DMS 273 (cell line): ENCODE results near the gene C19orf81.

ENCODE experiments used
- DNase-seq: peaks from one replicate; lab custom pipeline; 2025; ENCODE audit not compliant: unreplicated experiment; lab: John Stamatoyannopoulos, UW

Gene C19orf81

DNA sequence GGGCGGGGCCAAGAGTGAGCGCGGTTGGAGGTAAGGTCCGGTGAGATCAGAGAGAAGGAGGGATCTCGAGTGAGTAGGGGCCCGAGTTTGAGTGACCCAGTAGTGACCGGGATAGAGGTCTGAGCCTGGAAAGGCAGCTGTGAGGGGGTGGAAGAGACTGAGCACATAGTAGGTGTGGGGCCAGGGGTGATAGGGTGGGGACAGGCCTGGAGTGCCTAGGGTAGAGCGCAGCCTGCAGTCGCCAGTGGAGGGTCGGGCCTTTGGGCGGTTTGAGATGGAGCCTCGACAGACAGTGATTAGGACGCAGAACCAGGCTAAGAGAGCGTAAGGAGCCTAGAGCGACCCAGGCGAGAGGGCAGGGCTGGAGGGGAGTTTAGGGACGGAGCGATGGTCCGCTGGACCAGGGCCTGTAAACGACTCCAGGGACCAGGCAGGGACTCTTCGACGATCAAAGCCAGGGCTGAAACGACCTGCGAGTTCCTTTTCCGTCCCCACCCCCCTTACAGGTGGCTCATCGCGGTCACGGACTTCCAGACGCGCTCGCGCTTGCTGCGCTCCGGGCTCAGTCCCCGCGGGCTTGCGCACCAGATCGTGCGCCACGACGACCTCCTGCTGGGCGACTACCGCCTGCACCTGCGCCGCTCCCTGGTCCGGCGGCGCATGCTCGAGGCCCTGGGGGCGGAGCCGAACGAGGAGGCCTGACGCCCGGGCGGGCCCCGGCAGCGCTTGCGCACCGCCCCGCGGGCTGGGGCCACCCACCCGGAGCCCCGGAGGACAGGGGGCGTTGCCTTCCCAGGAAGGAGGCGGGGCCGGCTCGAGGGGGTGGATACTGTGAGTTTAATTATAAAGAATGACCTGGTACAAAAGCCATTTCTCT lies 9.4 kb downstream of the C19orf81 start:
- peak; percentile 44 for DNase-seq

DNA sequence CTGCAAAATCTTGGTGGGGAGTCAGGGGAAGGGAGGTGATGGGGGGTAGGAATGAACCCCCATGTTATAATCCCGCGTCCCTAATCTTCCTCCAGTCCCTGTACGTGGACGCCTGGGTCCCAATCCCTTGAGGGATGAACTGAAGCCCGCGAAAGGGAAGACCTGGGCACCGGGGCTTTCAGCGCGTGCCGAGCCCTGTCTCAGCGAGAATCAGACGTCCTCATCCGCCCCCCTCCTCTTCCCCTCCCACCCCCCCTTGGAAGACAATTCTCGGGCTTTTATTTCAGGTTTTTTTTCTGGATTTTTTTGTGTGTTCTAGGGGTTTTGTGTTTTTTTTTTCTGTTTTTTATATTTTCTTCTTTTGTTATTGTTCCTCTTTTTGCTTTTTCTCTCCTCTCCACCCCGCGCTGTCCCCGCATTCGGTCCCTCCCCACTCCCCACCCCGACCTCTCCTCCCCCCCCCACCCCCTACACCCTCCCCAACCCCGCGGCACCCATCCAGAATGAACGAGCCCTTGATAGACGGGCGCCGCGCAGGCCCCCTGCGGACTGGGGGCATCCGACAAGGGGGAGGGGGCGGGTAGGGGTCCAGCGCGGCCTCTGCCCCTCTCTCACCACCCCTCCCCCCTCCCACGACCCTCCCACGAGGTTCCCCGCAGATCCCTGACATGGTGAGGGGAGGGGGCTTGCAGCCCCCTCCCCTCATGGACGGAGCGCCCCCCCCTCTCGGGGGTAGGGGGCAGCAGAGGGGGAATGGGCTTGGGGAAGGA lies 10.3 kb downstream of the C19orf81 start:
- DNase-seq, result no peak

DNA sequence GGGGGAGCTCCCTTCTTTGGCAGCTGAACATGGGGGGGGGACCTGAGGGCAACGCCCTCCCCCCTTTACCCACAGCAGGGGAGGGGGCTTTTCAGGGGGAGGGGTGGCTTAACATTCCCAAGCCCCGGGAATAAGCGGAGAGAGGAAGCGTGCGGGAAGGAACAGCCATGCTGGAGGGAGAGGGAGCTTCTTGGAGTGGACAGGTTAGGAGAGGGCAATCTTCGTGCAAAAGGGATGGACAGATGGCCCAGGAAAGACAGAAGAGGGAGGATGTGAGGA lies 10.8 kb downstream of the C19orf81 start:
- DNase-seq, result no peak

DNA sequence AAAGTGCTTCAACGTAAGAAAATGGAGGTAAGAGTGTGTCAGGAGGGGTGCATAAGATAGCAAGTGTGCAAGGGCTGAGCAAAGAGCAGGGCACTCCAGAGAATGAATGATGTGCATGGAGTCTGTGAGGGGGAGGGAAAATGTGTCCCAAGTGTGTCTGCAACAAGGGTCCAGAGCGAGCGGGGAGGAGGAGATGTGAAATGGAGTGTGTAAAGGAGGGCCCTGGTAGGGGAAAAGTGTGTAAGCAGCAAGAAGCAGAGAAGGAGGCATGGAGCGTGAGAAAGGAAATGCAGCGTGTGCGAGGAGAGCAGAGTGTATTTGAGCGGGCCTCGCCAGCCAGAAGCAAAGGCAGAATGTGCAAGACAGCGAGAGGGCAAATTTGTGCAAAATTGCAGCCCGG lies 11.8 kb downstream of the C19orf81 start:
- no peak for DNase-seq

DNA sequence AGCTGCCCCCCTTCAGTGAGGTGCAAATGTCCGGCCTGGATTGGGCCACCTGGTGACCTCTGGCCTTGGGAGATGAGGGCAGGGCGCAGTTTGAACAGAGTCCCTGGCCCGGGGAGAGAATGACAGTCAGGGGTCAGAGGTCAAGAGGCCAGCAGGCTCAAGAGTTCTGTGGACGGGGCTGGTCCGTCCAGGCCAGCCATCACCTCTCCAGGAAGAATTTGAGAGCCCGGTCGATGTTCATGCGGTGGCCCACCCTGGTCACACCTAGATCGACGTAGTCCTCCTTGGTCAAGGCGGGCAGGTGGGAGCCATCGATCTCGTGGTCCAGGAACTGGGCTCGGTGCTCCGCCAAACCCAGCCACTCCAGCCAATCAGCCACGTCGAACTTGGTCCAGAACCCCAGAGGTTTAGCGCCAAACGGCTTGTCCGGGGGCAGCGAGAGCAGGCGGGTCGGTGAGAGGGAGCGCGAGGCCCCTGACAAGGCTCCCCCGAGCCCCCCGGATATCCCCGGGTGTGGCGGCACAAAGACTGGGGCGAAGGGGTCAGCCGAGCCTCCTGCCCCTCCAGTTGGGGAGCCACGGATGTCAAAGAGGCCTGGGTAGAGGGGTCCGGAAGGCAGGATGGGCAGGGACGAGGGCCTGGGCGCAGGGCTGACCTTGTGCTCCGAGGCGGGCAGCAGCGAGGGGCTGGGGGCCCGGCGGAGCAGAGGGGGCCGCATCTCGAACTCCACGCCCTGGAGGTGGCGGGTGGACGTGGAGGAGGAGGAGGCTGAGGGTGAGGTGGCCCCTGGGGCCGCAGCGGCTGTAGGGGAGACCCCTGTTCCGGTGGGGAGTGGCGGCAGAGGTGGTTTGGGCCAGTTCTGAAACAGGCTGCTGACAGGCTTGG lies 12.8 kb downstream of the C19orf81 start:
- DNase-seq, result no peak

DNA sequence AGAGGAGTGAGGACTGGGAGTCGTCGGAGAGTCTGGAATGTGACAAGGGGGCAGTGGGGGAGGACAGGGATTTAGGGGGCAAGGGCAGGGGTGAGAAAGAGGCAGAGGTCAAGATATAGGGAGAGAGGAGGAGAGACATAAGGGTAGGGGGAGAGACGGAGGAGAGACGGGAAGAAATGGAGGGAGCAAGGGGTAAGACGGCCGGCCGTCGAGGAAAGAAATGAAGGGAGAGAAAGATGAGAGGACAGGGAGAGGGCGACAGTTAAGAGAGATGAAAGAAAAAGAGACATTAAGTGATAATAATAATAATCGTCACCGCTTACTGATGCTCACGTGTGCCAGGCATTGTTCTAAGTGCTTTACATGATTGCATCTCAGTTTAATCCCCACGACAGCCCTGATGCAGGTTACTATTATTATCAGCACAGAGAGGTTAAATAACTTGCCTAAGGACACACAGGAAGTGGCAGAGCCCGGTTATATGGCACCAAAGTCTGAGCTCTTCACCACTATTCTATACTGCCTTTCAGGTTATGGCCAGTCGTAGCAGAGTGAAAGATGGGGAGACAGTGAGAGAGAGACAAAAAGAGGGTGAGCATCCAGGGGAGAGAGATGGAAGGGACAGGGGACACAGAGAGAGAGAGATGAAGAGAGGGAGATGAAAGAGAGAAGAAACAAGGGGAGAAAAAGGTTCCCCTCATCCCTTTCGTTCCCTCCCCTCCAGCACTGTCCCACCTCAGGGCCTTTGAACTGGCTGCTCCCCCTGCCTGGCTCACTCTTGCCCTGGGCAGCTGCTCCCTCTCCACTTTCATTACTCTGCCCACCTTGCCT lies 13.6 kb downstream of the C19orf81 start:
- no peak for DNase-seq

DNA sequence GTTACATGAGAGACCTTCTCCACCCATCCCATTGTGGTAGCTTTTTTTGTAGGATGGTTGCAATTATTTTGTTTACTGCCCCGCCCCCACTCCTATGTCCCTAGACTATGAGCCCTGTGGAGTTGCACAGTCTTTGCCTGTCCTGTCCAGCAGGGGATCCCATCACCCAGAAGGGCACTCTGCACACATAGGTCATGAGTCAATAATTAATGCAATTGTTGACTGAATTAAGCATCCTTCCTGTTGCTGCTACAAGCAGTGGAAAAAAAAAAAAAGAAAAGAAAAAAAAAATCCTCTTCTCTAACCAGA lies 14.2 kb downstream of the C19orf81 start:
- no peak for DNase-seq

DNA sequence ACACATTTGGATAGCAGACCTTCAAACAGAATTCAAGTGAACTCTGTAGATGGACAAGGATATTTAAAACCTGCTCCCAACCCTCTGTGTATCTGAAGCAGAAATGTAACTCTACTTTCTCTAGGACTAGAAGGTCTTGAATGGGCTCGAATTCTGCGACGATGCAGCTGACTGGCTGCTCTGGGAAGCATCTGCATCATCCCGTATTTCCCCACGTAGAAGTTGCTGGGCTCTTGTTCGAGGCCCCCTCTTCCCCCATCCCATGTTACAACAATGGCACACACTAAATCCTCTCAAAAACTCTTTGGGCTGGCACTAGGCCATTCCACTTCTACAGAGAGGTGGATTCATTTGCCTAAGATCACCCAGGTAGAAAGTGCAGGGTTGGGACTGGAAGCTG lies 15.0 kb downstream of the C19orf81 start:
- DNase-seq, result no peak

DNA sequence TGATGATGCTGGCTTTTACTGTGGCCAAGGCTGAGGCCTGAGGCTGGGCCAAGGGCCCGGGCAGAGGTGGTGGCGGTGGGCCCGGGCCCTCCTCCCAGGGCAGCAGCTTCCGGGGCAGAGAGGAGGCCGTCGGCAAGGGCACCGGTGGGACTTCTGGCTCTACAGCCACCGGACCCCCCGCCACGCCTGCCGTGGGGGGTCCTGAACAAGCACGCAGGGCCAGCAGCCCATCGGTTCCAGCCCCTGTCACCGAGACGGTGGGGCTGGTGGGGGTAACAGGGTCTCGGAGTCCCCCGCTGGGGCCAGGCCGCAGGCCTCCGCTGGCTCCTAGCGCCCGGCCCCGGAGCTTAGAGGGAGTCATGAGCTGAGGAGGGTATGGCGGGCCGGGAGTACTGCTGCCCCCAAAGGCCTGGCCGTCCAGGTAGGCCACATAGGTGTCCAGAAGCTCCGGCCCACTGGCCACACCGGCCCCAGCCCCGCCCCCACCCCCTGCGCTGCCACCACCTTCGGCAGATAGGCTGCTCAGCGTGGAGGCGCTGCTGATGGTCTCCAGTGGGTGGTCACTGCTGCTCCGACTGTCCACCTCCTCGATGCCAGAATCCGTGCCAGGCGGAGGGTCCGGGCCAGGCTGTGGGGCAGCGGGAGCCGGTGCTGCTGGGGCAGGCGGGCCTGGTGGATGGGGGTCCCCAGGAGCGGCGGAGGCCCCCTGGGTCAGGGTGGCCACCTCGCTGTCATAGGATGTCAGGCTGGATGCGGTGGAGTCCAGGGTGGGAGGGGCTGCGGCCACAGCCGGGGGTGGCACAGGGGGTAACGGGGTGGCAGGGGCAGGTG lies 17.3 kb downstream of the C19orf81 start:
- no peak for DNase-seq

DNA sequence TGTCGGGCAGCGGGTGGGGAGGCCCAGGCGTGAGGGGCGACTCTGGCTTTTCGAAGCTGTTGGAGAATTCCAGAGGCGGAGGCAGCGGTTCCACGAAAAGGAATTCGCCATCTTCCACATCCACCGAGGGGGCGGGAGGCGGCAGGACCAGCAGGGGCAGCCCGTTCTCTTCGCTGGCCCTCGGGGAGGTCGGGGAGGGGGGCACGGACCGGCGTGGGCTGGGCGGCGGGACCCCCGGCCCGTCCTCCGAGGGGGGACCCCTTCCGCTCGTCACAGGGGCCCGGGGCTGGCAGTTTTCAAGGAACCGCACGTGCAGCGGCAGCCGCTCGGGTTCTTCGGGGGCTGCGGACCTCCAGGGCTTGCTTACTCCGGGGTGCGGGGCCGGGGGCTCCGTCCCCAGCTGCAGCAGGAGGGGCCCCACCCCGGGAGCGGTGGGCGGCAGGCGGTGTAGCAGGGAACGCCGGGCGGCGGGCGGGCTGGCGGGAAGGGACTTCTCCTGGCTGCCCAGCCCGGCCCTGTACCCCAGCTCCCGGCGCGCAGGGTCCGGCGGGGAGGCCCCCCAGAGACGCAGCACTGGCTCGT lies 18.0 kb downstream of the C19orf81 start:
- DNase-seq, result no peak

DNA sequence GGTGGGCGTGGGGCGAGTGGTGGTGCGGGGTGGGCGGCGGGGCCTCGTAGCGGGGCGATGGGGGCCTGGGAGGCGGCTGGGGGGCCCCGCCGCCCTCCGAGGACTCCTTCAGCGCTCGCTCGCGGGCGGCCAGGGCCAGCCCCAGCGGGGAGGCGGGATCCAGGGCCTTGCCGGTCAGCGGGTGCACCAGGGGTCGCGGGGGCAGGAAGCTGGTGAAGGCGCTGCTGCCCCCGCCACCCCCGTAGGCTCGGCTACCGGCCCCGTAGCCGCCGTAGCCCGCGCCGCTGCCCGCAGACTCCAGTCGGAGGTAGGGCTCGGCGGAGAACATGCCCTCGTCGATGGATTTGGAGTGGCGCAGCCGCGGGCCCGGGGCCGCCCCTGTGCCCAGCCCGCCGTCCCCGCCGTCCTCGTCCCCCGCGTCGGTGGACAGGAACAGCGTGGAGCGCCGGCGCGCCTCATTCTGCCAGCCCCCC lies 18.6 kb downstream of the C19orf81 start:
- no peak for DNase-seq

DNA sequence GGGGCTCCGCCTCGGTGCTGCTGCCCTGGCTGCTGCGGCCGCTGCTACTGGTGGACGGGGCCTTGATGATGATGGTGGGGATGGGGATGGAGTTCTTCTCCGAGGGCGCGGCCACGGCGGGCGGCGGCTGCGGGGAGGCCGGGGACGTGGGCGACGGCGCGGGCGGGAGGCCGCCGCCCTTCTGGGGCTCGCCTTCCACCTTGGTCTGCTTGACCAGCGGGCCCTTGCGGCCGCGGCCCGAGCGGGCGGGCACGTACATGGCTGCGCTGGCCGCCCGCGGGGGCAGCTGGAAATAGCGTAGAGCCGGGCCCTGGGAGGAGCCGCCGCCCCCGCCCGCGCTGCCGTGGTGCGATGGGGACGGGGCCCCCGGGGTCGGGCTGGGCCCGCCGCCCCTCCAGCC lies 19.2 kb downstream of the C19orf81 start:
- DNase-seq, result no peak

DNA sequence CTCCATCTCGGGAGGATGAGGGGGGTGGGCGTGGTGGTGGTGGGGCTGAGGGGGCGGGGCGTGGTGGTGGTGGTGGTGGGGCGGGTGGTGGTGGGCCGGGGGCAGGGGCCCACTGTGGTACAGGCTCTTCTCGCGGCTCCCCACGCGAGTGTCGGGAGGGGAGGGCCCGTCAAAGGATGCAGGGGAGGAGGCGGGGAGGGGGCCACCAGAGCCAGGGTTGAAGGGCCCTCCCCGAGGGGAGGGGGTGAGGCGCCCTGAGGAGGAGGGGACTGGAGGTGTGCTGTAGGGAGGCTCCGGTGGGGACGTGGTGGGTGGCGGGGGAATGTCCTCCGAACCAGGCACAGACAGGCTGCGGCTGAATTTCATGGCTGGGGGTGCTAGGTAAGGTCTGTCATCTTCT lies 19.6 kb downstream of the C19orf81 start:
- DNase-seq, result no peak

DNA sequence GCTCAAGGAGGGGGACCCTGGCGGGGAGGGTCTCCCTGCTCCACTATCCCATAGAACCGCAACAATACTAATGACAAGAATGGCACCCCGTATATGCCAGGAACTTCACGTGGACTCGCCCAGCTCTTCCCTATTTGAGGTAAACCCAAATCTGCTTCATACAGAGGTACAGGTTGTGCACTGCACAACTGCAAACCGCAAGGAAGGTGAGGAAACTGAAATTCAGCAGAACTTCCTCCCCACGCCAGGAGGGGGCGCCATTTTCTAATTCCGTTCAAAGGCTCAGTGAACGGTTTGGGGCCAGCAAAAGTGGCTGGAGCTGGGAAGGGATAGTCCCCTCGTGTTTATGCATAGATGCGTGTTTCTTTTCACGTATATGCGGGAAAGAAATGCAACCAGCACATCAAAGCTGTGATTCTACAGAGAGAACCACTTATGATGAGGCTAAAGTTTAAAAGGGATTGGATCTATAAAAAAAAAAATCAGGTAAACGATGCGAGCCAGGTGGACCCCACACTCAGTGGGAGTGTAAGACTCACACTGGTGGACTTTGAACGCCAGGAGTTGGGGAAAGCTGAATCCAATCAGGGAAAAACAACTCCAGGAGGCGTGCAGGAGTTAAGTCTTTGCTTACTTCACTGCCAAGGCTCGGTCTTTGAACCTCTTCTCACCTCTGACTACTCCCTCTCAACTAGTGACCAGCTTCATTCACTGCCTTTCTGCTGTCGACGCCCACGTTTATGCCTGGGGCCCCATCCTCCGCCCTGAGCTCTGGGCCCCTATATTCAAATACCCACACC lies 20.3 kb downstream of the C19orf81 start:
- peak; percentile 39 for DNase-seq

DNA sequence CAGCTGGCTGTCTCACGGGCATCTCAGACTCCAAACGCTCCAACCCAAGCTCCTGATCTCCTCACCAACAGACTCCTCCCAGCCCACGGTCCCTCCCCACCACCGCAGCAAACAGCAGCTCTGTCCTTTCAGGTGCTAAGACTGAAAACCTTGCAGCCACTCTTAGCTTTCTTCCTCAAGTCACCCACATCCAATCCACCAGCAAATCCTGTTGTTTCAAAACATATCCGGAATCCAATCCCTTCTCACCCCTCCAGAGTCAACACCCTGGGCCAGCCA lies 20.8 kb downstream of the C19orf81 start:
- DNase-seq, result no peak

DNA sequence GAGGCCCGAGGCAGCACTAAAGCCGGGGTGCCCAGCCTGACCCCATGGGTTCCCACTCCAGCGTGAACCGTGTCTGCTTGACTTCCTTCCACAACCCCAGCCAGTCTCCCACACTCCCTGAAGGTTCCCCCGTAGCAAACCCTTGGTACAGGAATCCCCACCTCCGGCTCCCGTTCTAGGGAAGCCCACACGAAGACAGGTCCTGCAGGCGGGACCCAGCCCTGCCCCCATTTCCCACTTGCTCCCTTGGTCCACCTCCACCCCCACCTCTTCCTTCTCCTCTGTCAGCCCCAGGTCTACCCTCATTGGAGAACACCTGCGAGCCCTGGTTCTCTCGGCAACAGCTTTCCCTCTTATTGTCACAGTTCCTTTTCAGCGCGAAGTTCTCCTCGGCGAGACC lies 23.9 kb downstream of the C19orf81 start:
- DNase-seq, result no peak

DNA sequence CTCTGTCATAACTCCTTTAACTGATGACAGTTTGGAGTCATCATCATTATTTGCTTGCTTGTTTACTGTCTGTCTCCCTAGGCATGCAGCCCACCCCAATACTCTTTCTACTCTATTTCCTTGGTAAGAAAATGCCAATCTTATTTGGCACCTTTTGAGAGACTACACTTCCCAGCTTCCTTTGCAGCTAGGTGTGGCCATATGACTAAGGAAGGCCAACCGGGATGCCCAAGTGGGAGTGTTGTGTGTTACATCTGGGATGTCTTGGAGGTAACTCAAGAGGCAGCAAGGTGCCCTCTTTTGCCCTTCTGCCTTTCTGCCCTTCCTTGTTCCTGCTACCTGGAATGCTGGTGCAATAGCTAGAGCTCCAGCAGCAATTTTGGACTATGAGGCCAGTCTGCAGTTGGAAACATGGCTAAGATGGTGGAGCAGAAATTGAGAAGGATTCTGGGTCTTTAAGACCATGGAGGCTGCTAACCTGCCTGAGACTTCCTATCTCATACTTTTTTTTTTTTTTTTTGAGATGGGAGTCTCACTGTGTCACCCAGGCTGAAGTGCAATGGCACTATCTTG lies 27.5 kb downstream of the C19orf81 start:
- DNase-seq, result no peak

DNA sequence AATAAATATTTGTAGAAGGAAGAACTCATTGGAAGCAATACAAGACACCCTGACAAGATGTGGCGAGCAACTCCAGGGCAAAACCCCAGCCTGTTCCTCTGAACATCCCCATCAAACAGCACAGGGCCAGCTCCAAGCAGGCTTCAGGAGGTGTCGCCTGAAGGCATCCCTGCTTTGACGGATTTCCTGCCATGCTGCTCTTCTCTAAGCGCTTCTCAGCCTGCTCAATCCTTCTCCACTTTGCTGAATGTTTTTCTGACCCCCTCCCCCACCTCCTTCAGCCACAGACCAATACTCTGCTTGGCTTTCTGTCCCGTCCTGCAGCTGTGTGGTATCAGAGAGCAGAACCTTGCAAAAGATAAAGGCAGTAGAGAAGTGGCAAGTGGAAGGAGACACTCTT lies 28.4 kb downstream of the C19orf81 start:
- no peak for DNase-seq

DNA sequence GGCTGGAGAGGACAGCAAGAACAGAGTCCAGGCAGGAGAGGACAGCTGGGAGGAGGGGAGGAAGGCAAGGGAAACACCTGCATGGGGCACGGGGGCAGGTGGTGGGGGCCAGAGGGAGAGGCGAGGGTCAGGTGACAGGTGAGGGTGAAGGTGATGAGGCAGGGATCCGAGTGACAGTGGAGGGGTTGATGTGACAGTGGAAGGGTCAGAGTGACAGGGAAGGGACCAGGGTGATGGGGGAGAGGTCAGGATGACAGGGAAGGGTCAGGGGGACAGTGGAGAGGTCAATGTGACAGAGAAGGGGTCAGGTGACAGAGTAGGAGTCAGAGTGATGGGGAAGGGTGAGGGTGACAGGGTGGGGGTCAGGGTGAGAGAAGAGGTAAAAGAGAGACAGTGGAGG lies 29.1 kb downstream of the C19orf81 start:
- no peak for DNase-seq
